Activated CD4-positive, alpha-beta T cell treated with anti-CD3 and anti-CD28 coated beads, Interleukin-2, amount 10 ng/mL, durations not matched to agents 24 days and 14 days (primary cell): Measurements from ENCODE around the gene ATRX. TPM values are rescaled to one million over a fixed set of nuclear protein-coding genes. Genes with fewer than 3 reads are reported as not detected.

Experiments
- DNase-seq: peaks from one replicate; pipeline ENCODE4 v3.0.0; 2022
- H3K27ac Mint-ChIP-seq: one replicate; pipeline ENCODE4 v1.8.0; 2022; ENCODE audit warnings: mild to moderate bottlenecking, mixed read lengths
- H3K27me3 Mint-ChIP-seq: one replicate; pipeline ENCODE4 v1.8.0; 2022; ENCODE audit warnings: mixed read lengths
- H3K36me3 Mint-ChIP-seq: one replicate; pipeline ENCODE4 v1.8.0; 2022; ENCODE audit warnings: low read depth, mild to moderate bottlenecking, mixed read lengths
- H3K4me1 Mint-ChIP-seq: one replicate; pipeline ENCODE4 v1.8.0; 2021; ENCODE audit warnings: mixed read lengths
- H3K4me3 Mint-ChIP-seq: one replicate; pipeline ENCODE4 v1.8.0; 2022; ENCODE audit warnings: mild to moderate bottlenecking, moderate library complexity, mixed read lengths
- H3K9me3 Mint-ChIP-seq: one replicate; pipeline ENCODE4 v1.8.0; 2021; ENCODE audit warnings: mixed read lengths
- intact Hi-C: fragments of 100-400 bp; cut with micrococcal nuclease; formaldehyde crosslinking; loops from one replicate; pipeline ENCODE4 v1.15.1; 2023
- total RNA-seq: library from RNA; stranded (reverse); gene quantifications from 2 replicates; pipeline ENCODE4 v1.2.3, GENCODE V29; 2022

ATRX gene
- total RNA-seq, 1 donor from 2014 or later = 72.9 TPM

DNA sequence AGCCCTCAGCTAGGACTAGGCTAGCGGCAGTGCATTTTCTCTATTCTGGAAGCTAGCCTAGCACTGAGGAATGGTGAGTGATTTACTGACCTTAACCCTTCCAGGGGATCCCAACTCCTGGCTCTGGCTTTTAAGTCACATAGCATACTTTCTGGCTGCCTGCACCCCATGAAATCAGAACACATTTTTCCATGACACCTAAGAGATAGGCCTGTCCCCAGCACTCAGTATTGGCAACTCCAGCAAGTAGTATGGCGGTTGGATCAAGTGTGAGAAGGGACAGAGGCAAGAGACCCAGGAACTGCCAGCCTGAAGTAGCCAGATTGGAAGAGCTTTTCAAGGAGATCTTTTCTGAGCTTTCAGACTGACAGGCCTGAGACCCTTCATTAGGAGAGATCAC lies 330.6 kb downstream of the ATRX start:
- intact Hi-C loops = no loop called here
- H3K36me3 Mint-ChIP-seq = no peaks in the 10 kb centered on the region
- DNase-seq = no peak
- no peak overlapping the region for H3K27ac Mint-ChIP-seq
- no peaks in the 10 kb centered on the region for H3K4me1 Mint-ChIP-seq
- no peak overlapping the region for H3K4me3 Mint-ChIP-seq
- no peaks in the 10 kb centered on the region for H3K9me3 Mint-ChIP-seq
- peaks cover 2% of the 10 kb centered on the region for H3K27me3 Mint-ChIP-seq

Other genes starting within 250 kb of the ATRX start
- gene MAGT1, start 109.2 kb upstream of the ATRX start, total RNA-seq = 41.2 and 44.0 TPM in 2 replicates
- gene COX7B, start 113.3 kb upstream of the ATRX start, total RNA-seq = 281 and 301 TPM in 2 replicates
- gene ATP7A, start 124.5 kb upstream of the ATRX start, total RNA-seq = 7.6 and 8.1 TPM in 2 replicates
- 0.38 and 0.79 TPM in 2 replicates for gene PGAM4, start 183.4 kb upstream of the ATRX start, total RNA-seq